GM21717 (cell line): ENCODE results near the gene ATG5.

ENCODE experiments used
- ATAC-seq: cut with Tn5 transposase; IDR thresholded peaks from one replicate; pipeline ENCODE4 v1.9.1; 2021; ENCODE audit warnings: mild to moderate bottlenecking, moderate library complexity; ENCODE audit not compliant: unreplicated experiment

ATG5 gene

GRCh38 chr6:106184629-106185028 lies 140.9 kb downstream of the ATG5 start:
- no peak for ATAC-seq

- no peak for ATAC-seq
Measured at GRCh38 chr6:106183430-106183829, 142.1 kb downstream of the ATG5 start.

- peak; percentile 85 for ATAC-seq
Measured at GRCh38 chr6:106182455-106182854, 143.1 kb downstream of the ATG5 start.

- ATAC-seq: peak; percentile 35
Measured at GRCh38 chr6:106181664-106182418, 143.7 kb downstream of the ATG5 start.

GRCh38 chr6:106180208-106180607 lies 145.4 kb downstream of the ATG5 start:
- ATAC-seq: no peak

- no peak for ATAC-seq
Measured at GRCh38 chr6:106178900-106179299, 146.7 kb downstream of the ATG5 start.

- ATAC-seq: no peak
Measured at GRCh38 chr6:106177786-106178185, 147.8 kb downstream of the ATG5 start.

- no peak for ATAC-seq
Measured at GRCh38 chr6:106173124-106173879, 152.3 kb downstream of the ATG5 start.

- ATAC-seq: no peak
Measured at GRCh38 chr6:106170030-106170791, 155.3 kb downstream of the ATG5 start.

GRCh38 chr6:106169517-106169916 lies 156.0 kb downstream of the ATG5 start:
- no peak for ATAC-seq

GRCh38 chr6:106168097-106168888 lies 157.3 kb downstream of the ATG5 start:
- no peak for ATAC-seq

- peak; percentile 48 for ATAC-seq
Measured at GRCh38 chr6:106167096-106167814, 158.3 kb downstream of the ATG5 start.

GRCh38 chr6:106165885-106166485 lies 159.6 kb downstream of the ATG5 start:
- no peak for ATAC-seq

- ATAC-seq: peak; percentile 48
Measured at GRCh38 chr6:106163966-106164877, 161.3 kb downstream of the ATG5 start.

- peak; percentile 25 for ATAC-seq
Measured at GRCh38 chr6:106163446-106163965, 162.1 kb downstream of the ATG5 start.

- no peak for ATAC-seq
Measured at GRCh38 chr6:106162921-106163320, 162.6 kb downstream of the ATG5 start.

- ATAC-seq: no peak
Measured at GRCh38 chr6:106161893-106162292, 163.7 kb downstream of the ATG5 start.

GRCh38 chr6:106161311-106161874 lies 164.2 kb downstream of the ATG5 start:
- ATAC-seq: no peak
